ENCODE results near the gene KLF13. TPM values are rescaled to one million over a fixed set of nuclear protein-coding genes. Genes with fewer than 3 reads are reported as not detected.

KLF13 gene
- total RNA-seq, 1 experiment from 2014 or later, result 7.6 TPM

DNA sequence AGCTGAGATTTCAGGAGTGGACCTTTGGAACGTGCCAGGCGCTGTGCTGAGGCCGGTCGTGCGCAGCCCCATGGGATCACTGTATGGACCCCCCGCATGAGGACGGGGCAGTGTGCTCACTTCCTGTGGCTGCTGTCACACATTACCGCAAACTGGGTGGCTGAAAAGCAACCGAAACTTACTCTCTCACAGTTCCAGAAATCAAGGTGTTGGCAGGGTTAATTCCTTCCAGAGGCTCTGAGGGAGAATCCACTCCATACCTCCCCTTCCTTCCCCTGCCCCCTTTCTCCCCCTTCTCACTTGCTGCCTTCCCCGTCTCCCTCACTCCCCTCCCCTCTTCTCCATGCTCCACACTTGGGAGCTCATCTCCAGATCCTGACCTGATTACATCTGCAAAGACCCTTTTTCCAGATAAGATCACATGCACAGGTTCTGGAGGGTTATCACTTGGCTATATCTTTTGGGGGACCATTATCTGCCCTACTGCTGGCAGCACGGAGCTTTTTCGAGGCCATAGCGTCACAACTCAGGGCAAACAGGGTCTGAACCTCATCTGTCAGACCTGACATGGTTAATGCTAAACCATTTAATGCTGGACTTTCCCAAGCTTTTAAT lies 41.2 kb downstream of the KLF13 start:
- in situ Hi-C loops (cut with HindIII; ENCODE audit: low sequenced_read_pairs), result no loop called here
- DNase-seq (ENCODE audit: low spot score), result no peak

DNA sequence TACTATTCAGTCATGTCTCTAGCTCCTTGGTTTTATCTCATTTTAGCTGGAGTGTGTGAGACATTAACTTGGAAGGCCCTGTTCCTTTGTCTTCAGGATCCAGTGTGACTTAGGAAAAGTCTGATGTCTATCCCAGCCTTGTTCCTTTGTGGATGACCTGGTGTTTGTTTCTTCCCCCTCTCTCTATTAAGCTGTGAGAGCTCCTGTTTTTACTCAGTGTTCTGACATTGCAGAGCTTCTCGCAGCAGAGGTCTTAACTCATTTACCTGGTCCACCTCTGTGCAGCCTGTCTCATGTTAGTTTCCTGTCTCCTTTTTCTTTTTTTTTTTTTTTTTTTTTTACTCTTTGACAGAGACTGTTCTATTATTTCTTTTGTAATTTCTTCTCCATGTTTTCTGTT lies 43.1 kb downstream of the KLF13 start:
- peak; percentile 25 for DNase-seq (ENCODE audit: low spot score)
- in situ Hi-C loops (cut with HindIII; ENCODE audit: low sequenced_read_pairs), result no loop called here

DNA sequence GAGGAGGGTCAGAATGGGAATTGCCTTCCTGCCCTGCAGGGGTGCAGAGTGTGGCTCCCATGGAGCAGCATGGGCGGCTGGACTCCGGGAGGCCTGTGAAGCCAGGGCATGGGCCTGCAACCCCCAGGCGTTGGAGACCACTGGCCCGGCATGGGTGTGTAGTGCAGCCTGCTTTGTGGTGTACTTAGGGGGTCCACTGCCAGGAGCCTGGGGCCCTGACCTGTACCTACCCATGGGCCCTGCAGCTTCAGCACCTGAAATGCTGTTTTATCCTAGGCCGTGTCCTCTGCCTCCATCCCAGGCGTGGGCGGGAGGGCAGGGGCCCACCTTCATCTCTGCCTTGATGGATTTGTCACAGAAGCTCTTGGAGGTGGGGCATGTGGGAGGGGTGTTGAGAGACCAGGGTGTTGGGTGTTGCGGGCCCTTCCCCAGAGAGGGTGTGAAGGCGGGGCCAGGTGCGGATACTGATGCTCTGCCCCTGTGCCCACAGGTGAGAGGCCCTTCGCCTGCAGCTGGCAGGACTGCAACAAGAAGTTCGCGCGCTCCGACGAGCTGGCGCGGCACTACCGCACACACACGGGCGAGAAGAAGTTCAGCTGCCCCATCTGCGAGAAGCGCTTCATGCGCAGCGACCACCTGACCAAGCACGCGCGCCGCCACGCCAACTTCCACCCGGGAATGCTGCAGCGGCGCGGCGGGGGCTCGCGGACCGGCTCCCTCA lies 45.0 kb downstream of the KLF13 start:
- in situ Hi-C loops (cut with HindIII; ENCODE audit: low sequenced_read_pairs), result no loop called here
- DNase-seq (ENCODE audit: low spot score), result no peak

DNA sequence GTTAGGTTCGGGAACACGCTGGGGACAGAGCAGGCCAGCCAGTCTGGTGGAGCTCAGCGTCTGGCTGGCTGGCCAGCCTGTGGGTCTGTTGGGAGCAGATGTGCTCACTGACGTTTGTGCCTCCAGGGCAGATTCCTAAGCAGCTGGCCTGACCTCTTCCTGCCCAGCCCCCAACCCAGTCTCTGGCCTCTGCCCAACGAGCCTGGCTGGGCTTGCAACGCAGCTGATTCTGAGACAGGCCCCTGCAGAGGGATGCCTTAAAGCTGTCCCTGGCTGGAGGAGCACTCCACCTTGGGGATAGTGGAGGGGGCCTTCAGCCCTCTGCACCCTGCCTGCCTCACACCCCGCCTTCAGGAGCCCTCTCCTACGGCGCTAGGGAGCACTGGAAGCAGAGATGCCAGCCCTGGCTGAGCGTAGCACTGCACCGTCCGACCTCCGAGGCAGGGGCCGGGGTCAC lies 46.0 kb downstream of the KLF13 start:
- DNase-seq (ENCODE audit: low spot score), result peak; percentile 28
- in situ Hi-C loops (cut with HindIII; ENCODE audit: low sequenced_read_pairs), result no loop called here

DNA sequence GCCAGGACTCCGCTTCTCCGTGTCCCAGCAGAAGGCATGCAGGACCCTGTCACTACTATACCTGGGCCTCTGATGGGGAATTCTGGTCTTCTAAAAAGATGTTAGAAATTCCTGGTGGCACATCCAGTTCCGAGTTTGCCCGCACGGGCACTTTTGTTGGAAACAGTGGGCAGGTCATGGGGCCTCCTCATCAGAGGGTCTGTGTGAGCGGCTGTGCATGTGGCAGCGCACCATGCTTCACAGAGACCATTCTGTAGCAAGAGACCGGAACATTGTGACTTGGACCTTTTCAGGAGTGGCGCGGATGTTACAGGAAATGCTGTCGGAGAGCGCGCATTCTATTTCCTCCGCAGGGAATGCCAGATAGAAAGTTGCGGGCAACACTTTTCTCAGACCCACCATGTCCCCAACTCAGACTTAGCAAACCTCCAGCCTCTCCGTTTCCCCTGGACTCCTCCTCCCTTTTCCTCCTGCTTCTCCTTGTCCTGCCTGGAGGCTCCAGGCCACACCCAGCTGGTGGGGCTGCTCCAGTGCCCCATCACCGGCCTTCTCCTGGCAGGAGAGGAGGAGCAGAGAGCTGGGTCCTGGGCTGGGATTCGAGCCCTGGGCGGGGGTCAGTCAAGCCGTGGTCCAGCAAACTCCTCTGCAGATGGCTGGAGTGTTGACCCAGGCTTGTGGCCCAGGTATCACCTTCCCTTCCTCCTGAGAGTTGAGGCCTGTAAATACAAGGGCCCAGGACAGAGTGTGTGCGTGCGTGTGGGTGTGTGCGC lies 46.6 kb downstream of the KLF13 start:
- DNase-seq (ENCODE audit: low spot score), result no peak
- in situ Hi-C loops (cut with HindIII; ENCODE audit: low sequenced_read_pairs), result no loop called here

DNA sequence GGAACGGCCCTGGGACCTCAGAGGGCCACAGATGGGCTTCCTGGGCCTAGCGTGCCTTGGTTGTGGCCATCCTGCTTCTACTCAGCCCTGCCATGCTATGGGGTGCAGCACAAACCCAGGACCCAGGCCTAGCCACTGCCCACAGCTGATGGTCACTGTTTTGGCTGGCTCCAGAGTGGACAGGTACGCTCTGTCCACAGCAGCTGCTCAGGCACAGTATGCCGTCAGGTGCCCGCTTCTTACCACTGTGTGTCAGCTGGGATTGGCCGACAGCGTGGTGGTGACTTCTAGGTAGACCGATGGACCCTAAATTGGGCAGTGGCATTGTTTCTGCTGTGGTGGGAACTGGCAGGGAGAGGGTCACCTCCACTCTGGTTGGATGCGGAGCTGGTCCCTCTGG lies 47.3 kb downstream of the KLF13 start:
- in situ Hi-C loops (cut with HindIII; ENCODE audit: low sequenced_read_pairs), result no loop called here
- peak; percentile 14 for DNase-seq (ENCODE audit: low spot score)

DNA sequence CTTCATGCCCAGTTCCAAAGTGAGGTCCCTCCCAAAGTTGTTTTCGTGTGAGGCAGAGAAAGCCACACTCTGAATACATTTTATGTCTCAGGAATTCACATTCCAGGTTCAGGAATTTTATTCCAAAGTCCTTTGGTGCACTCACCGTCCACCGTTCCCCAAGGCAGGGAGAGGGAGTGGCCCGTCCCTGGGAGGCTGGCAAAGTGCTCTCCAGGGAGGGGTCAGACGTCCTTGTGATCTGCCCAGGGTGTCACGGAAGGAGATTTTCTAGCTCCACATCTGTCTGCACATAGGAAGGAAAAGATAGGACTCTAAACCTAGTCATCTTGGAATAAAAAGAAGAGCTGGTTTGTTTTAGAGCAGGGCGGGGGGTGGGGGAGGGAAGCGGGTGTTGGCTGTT lies 47.9 kb downstream of the KLF13 start:
- DNase-seq (ENCODE audit: low spot score), result no peak
- in situ Hi-C loops (cut with HindIII; ENCODE audit: low sequenced_read_pairs), result no loop called here

DNA sequence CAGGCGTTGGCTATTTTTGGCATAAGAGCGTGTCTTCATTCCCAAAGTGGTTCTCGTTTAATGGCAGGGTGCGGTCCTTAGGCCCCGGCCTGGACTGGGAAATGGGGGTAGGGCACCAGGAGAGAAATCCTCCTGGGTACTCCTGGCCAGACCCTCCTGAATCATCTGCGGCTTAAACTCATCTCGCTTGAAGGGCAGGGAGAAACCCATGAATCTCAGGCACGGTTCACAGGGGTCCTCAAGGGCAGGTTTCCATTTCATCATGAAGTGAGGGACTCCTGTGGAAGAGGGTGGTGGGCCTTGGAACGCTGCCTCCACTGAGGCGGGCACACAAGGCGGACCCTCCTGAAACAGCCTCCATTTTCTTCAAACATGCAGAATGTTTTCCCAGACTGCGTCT lies 48.4 kb downstream of the KLF13 start:
- in situ Hi-C loops (cut with HindIII; ENCODE audit: low sequenced_read_pairs), result no loop called here

DNA sequence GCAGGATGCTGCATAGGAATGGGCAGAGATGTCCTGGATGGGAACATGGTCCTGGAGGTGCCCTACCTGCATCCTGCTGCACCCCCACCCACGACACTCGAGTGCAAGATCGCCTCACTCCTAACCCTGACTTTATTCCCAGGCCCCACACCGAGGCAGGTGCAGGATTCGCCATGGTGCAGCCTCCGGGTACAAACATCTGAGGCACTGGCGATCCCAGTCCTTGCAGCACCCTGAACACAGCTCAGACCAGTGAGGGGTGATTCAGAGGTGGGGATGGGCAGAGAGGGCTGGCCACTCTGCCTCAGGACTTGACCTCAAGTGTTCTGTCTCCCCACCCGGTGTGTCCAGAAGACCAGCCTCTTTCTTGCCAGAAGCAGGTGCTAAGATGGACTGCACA lies 49.1 kb downstream of the KLF13 start:
- no peak for DNase-seq (ENCODE audit: low spot score)
- in situ Hi-C loops (cut with HindIII; ENCODE audit: low sequenced_read_pairs), result no loop called here

More for the DNA sequence above, 48.4 kb downstream of the KLF13 start:
- no peak for DNase-seq (ENCODE audit: low spot score)

DNA sequence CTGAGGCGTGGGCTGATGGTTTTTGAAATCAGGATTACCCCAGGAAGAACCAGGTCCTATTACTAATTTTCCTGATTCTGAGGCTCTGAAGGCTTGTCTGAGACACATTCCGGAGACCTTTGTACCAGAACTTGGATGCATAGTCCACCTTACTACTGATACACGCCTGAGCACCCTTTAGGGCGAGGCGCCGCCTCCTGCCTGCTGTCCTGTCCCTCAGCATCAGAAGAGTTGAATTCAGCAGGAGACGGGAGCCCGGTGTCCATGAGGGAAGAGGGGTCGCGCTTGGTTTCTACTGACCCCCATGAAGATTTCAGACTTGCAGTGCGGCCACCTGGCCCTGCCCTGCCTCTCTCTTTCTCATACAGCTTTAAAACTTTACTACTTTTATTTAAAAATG lies 49.9 kb downstream of the KLF13 start:
- DNase-seq (ENCODE audit: low spot score), result peak; percentile 74
- in situ Hi-C loops (cut with HindIII; ENCODE audit: low sequenced_read_pairs), result no loop called here

DNA sequence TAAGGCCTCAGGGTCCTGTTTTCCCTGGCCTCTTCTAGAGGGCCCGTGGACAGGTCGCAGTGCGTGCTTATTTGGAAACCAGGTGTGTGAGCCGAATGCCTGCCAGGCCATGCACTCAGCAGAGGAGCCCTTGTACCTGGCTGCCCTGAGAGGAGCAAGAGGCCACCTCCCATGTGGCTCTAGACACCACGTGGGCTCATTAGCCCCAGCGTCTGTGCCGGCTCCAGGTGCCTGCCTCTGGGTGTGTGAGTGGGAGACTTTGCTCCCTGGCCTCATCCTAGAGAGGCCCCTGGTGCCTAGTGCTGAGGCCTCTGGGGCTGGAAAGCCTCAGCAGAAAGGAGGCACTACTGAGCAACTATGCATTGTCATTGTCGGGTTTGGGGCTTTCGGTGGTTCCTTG lies 50.4 kb downstream of the KLF13 start:
- in situ Hi-C loops (cut with HindIII; ENCODE audit: low sequenced_read_pairs), result no loop called here
- peak; percentile 36 for DNase-seq (ENCODE audit: low spot score)

DNA sequence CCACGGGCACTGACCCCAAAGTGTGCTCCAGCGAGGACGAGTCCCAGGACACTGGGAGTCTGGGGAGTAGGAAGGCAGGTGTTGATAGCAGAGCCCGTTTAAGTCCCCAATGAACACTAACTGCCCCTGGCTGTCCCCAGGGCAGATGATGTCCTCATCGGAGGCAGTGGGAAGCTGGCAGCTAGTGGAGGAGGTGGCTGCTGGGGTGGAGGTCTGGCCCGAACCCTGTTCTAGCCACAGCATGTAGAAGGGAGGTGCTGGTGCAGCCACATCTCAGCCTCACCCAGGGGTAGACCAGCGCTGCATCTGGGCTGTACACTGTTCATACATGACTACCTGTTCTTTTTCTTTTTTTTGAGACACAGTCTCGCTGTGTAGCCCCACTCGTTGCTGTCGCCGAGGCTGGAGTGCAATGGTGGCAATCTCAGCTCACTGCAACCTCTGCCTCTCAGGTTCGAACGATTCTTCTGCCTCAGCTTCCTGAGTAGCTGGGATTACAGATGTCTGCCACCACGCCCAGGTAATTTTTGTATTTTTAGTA lies 51.8 kb downstream of the KLF13 start:
- in situ Hi-C loops (cut with HindIII; ENCODE audit: low sequenced_read_pairs), result no loop called here
- no peak for DNase-seq (ENCODE audit: low spot score)

DNA sequence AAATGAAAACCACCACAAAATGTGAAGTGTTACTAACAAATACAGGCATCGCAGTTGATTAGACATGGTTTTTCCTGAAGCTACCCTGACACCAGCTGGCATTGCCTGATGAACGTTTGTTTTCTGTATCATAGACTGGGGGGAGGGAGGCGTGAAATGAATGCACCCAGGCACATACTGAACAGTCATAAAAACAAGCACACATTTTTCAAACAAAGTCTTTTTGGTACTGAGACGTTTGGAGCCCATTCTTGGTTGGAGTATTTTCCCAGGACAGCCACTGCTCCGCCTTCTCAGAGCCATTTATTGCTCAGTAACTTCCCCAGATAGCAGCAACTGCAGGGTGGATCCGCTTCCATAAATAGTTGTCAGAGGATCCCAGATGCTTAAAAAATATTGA lies 52.4 kb downstream of the KLF13 start:
- in situ Hi-C loops (cut with HindIII; ENCODE audit: low sequenced_read_pairs), result no loop called here

DNA sequence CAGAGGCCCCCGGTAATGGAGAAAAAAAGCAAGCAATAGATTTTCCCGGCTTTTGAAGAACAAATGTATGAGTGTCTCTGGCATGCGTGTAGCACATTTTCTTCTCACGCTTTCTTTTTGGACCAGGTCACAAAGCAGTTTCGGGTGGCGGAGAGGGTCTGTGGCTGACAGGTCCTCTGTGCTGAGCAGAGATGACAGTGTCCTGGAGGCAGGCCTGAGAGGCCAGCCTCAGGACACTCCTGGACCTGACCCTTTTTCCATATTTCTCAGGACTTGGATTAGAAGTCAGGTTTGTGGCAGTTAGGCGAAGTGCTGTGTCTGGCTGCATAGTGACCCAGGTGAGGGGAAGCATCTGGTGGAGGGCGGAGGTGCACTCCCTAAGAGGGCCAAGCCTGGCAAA lies 52.9 kb downstream of the KLF13 start:
- in situ Hi-C loops (cut with HindIII; ENCODE audit: low sequenced_read_pairs), result no loop called here
- no peak for DNase-seq (ENCODE audit: low spot score)

More for the DNA sequence above, 52.4 kb downstream of the KLF13 start:
- peak; percentile 41 for DNase-seq (ENCODE audit: low spot score)

DNA sequence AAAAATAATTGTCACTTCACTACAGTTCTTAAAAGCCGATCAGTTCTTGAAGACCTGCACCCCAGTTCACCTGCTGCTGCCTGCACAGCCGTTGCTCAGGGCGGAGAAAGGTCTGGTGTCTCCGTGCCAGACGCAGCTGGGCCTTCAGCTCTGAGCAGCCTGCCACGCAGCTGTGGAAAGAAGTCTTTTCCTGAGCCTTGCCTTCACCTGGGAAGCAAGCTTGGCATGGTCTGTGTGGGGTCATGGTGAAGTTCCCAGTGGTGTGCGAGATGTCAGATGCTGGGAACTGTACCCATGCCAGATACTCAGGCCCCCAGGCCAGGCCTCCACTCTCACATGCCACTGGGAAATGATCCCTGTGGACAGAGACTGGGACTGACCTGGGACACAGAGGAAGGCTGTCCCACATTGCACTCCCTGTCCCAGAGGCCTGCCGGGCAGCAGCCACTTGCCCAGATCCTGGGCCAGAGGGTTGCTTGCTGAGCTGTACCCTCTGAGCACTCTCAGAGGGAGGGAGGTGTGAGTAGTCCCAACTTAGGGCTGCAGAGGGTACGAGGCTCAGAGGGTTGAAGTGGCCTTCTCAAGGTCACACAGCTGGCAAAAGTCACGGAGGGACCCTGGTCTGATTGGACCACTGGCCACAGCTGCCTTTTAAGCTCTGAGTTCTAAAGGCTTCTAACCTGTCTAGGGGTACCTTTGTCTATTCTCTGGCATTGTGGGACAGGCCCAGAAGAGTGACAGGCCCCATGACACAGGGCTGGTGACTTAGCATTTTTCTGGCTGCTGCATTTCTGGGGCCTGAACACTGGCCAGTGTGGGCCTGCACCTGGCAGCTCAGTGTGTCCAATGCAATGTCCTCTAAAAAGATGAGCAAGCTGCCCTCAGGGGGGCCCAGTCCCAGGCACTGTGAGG lies 55.4 kb downstream of the KLF13 start:
- DNase-seq (ENCODE audit: low spot score), result no peak
- in situ Hi-C loops (cut with HindIII; ENCODE audit: low sequenced_read_pairs), result no loop called here

DNA sequence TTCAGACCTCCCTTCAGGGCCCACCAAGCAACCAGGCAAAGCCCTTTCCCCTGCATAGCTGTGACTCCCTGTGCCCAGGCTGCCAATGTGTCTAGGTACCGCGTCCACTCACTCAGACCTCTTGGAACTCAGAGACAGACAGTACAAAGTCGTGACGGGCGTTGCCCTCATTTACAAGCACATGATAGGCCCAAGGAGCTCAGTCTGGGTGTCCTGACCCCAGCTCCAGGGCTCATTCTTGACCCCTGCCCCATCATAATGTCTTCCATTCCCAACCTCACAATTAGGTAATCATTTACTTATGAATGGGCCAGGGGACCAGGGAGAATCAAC lies 56.0 kb downstream of the KLF13 start:
- DNase-seq (ENCODE audit: low spot score), result no peak
- in situ Hi-C loops (cut with HindIII; ENCODE audit: low sequenced_read_pairs), result no loop called here

DNA sequence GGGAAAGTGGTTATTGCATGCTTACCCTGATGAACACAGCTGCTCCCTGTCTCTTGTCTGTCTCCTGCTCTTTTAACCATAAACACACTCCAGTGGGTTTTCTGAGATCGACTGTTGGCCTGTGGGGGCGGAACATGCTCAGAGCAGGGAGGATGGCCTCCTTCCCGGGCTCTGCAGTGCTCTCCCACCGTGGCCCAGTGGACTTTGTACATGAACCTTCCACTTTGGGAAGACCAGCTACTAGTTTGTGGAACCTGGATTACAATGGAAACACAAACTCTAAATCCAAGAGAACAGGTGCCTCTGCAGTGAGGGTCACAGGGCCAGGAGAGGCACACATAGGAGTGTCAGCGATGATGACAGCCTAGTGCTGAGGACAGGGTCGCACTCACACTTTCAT lies 56.5 kb downstream of the KLF13 start:
- DNase-seq (ENCODE audit: low spot score), result no peak
- in situ Hi-C loops (cut with HindIII; ENCODE audit: low sequenced_read_pairs), result no loop called here

DNA sequence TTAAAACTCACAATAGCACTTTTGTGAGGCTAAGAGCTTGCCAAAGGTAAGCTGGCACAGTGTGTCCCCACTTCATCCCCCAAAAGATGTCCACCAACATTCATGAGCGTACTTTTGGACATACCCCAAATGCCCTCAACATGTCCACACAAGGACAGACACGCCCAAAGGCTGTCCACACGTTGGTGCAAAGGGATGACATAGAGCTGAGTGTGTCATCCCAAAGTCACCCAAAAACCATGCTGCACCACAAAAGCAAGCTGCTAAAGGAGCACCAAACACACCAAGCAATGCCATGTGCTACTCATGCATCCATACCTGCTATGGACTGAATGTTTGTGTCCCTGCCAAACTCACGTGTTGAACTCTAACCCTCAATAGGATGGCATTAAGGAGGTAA lies 57.9 kb downstream of the KLF13 start:
- DNase-seq (ENCODE audit: low spot score), result no peak
- in situ Hi-C loops (cut with HindIII; ENCODE audit: low sequenced_read_pairs), result no loop called here

DNA sequence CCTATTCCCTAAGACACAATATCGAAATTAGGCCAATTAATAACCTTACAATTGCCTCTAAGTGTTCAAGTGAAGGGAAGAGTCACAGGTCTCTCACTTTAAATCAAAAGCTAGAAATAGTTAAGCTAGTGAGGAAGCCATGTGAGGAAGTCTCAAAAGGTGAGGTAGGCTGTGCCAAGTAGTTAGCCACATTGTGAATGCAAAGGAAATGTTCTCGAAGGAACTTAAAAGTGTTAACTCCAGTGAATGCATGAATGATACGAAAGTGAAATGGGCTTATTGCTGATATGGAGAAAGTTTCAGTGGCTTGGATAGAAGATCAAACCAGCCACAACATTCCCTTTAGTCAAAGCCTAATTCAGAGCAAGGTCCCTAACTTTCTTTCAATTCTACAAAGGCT lies 59.1 kb downstream of the KLF13 start:
- DNase-seq (ENCODE audit: low spot score), result no peak
- in situ Hi-C loops (cut with HindIII; ENCODE audit: low sequenced_read_pairs), result no loop called here
